Measurements from ENCODE around the gene SDK1.

DNA sequence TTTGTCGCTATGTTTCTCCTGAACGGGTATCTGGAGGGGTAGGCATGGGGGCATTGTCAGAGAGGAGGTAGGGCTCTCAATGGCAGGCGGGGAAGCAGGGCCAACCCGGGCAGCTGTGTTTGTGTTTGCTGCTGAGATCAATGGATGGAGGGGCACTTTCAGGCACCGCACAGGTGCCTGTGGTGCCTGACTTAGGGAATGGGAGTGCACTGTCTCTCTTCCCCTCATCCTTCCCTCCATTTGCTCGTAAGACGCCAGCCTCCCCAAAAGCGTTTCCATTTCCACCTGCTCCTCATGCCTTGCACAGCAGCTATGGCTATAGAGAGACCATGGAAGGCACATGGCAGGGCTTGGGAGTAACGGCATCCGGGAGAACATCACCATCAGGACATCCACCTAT lies 765.2 kb downstream of the SDK1 start:
- TF ChIP-seq, protein P1, sequence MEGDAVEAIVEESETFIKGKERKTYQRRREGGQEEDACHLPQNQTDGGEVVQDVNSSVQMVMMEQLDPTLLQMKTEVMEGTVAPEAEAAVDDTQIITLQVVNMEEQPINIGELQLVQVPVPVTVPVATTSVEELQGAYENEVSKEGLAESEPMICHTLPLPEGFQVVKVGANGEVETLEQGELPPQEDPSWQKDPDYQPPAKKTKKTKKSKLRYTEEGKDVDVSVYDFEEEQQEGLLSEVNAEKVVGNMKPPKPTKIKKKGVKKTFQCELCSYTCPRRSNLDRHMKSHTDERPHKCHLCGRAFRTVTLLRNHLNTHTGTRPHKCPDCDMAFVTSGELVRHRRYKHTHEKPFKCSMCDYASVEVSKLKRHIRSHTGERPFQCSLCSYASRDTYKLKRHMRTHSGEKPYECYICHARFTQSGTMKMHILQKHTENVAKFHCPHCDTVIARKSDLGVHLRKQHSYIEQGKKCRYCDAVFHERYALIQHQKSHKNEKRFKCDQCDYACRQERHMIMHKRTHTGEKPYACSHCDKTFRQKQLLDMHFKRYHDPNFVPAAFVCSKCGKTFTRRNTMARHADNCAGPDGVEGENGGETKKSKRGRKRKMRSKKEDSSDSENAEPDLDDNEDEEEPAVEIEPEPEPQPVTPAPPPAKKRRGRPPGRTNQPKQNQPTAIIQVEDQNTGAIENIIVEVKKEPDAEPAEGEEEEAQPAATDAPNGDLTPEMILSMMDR (IDR thresholded peaks at IDR 0.05) = no peak
- no peak for TF ChIP-seq POLR2A (IDR thresholded peaks at IDR 0.05)

All from body of pancreas (tissue), 4 donors.